HG03457 (cell line): ENCODE measurements around the gene PKD1.

ENCODE experiments used
- ATAC-seq: cut with Tn5 transposase; IDR thresholded peaks from one replicate; pipeline ENCODE4 v1.9.1; 2021; ENCODE audit warnings: moderate number of reproducible peaks; ENCODE audit not compliant: unreplicated experiment

The PKD1 gene

DNA sequence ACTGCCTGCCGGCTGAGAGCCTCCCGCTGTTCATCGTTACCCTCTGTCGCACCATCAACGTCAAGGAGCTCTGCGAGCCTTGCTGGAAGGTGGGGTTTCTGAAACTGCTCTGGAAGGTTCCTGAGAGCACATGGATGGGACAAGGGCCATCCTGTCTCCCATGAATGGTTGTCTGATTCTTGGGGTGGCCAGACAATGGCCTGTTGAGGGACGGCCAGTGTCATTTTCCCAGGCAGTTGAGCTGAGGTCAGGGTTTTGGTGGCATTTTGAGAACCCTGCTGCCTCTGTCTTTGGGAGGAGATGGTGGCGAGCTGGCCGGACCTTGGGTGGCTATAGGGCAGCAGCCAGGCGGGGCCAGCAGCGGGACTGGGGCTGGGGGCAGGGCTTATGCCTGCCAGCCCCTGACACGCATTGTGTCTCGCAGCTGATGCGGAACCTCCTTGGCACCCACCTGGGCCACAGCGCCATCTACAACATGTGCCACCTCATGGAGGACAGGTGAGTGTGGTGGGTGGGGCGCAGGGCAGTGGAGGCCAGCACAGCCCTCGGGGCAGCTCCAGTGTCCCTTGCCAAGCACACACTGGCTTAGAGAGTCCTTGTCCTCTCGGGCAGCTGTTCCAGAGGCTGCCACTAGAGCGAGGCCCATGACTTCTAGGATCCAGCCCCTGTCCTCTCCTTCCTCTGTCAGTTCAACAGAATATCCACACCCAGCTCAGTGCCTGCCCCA is 78.9 kb downstream of the PKD1 start:
- ATAC-seq: no peak

DNA sequence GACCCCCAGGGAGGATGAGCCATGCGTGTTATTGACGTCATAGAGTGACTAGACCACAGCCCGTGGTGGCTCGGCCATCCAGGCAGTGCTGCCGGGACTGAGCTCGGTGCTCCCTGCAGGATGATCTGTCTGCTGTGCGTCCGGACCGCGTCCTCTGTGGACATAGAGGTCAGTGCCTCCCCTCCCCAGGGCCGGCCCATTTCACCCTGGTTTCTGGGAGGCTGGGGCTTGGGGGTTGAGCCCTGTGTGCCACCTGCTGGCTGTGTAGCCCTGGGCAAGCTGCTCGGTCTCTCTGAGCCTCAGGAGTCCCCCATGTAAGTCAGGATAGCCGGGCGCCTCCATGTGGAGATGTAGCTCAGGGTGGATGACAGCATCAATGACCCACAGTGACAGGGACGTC is 79.6 kb downstream of the PKD1 start:
- no peak for ATAC-seq

DNA sequence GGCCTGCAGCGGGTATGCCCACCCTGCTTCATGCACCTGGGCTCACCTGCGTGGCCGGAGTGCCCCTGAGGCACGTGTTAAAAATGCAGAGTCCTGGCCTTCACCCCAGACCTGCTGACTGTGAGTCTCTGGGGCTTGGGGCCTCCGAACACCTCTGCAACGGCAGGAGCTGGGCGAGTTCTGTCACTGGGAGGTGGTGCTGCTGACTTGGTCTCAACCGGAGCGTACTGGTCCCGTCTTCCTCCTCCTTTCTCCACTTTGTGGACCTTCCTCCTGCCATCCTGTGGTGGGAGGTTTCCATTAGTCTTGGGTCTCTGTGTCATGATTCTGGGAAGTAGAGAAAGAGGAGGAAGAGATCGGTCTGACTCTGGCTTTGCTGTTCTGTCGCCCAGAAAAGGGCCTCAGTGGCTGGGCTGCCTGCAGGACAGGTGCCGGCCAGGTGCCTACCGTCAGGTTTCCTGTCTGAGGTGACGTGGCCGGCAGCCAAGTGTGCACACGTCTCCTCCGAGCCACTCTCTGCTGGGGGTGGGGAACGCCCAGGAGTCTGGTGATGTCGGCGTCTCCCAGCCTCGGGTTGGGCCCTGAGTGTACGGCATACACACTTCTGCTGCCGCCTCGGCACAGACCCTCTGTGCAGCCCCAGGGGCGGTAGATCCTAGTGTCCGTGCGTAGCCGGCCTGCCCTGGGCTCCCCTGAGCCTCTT is 81.0 kb downstream of the PKD1 start:
- no peak for ATAC-seq

DNA sequence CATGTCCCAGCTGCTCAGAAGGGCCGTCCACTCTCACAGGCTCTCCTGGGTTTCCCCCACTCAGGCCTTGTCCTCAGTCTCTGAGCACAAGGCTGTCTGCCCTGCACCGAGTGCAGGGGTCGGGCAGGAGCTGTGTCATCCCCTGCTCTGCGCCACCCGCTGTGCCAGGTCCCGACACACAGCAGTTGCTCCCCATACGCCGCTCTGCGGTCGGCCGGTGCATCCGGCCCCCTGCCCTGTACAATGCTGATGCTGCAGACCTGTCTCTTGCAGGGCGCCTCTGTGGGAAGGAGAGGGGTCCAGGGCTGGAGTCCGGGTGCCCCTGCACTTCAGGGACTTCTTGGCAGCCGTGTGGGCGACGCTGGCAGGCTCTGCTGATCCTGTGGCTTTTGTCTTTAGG is 81.8 kb downstream of the PKD1 start:
- no peak for ATAC-seq

DNA sequence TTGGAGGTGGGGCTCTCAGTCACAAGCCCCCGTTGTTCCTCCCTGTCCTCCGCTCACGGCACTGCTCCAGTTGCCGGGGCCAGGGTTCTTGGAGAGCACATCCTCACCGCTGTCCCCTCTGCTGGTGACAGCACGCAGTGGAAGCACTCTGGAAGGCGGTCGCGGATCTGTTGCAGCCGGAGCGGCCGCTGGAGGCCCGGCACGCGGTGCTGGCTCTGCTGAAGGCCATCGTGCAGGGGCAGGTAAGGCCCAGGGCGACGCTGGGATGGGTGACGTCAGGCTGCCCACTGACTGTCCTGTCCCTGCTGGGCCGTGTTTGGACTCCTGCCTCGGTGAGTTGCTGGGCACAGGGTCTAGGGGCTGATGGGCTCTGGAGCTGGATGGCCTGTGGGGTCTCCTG is 82.5 kb downstream of the PKD1 start:
- ATAC-seq: no peak

DNA sequence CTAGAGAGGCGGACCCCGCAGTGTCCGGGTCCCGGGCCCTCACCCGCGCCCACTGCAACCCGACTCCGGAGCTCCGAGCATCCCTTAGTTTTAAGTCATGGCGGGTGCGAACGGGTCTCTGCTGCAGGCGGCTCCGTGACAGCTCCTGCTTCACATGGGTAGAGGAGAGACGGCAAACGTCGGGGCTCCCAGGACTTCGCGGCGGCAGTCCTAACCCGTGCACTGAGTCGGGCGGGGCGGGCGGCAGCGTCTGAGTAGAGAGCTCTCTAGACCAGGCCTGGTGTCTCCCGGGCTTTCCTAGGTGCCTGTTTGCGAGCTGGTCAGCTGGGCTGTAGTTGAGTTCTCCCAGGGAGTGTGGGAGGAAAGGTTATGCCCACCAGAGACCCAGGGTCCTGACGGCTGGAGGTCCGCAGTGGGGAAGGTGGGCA is 87.6 kb downstream of the PKD1 start:
- ATAC-seq: no peak

DNA sequence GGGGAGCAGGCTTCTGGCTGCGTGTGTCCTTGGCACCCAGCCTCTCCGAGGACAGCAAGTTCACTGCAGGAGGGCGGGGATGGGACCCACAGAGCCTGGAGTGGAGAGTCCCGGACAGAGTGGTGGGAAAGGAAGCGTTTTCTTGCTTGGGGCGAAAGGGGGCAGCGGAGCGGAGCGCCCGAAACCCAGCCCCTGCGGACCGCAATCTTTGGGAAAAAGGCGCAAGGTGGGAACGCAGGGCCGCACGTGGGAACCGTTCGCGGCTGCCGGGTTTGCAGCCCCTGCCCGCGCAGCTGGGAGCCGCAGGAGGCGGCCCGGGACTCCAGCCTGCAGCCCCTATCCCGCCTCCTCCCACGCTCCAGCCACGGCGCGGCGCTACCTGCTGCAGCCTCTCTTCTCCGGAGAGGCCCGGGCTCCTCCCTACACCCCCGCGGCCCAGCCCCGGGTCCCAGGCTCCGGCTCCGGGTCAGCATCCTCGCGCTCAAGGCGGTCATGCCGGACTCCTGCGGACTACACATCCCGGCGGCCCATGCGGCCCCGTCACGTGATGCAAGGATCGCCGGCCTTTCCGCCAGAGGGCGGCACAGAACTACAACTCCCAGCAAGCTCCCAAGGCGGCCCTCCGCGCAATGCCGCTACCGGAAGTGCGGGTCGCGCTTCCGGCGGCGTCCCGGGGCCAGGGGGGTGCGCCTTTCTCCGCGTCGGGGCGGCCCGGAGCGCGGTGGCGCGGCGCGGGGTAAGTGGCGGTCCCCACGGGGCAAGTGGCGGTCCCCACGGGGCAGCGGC is 88.2 kb downstream of the PKD1 start, which contains the start of the genes NTHL1 and TSC2:
TSS of gene NTHL1 (minus strand) at position 505 of the 786 bp plus-strand sequence. CDS start at position 494, 11 bp downstream.
TSS of gene TSC2 (plus strand) at position 656 of the 786 bp plus-strand sequence. CDS start 631 bp downstream, outside the sequence.
- ATAC-seq: peak; percentile 67

DNA sequence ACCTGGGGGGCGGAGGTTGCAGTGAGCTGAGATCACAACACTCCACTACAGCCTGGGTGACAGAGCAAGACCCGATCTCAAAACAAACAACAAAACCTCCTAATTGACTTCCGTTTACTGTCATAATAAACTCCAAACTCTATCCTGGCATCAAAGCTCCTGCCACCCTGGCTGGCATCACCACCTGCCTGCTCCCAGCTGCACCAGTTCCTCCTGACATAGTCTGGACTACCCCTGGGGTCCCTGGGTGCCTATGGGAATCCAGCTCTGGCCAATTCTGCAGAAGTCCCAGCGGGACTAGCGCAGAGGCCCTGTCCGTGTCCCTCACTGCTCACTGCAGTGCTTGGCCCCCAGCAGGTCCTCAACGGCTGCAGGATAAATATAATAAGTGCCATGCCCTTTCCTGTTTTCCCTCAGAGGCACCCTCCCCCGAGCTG is 88.8 kb downstream of the PKD1 start:
- ATAC-seq: no peak

DNA sequence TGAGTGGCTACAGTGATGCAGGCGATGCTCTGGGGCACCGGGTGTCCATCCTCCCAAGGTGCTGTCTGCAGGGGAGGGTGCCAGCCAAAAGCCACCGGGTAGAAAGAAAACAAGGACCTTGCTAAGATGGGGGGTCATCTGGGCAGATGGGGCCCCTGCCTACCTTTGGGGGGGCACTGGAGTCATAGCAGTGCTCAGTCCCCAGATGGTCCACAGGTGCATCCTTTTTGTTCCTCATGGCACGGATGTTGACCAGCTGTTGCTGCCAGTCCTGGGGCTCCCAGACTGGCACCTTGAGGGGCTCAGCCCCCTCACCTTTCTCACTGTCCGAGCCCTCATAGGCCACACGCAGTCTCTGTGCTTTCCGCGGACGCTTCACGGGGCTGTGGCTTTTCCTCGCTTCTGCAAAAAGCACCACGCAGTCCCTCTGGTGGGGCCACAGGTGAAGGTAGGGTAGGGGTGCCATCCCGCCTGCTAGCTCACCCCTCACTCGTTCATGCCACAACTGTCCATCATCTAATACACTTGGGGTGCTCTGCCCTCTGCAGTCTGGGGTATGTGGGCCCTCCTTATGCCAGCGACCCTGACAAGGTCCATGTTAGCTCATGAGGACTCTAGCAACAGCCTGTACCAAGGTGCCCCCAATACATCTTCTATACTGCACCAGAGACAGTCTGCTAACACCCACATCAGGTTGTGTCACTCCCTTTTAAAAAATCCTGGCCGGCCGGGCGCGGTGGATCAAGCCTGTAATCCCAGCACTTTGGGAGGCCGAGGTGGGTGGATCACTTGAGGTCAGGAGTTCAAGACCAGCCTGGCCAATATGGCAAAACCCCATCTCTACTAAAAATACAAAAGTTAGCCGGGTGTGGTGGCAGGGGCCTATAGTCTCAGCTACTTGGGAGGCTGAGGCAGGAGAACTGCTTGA is 89.5 kb downstream of the PKD1 start:
- no peak for ATAC-seq

DNA sequence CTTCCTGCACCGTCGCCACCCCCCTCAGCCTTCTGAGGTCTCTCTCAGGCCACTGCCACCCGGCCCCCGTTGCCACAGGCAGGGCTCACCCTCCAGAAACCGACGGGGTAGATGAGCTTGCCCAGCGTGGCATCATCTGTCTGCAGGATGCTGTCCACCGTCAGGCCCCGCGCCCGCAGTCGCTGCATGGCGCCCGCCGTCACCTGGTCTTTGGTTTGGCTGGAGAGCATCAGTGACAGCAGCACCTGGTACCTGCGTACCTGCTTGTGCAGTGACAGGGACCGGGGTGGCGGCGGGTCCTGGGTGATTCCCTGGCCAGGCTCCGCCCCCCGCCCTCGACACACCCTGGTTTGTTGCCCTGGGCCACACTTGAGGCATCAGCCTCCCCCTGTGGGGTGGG is 91.2 kb downstream of the PKD1 start:
- ATAC-seq: no peak

DNA sequence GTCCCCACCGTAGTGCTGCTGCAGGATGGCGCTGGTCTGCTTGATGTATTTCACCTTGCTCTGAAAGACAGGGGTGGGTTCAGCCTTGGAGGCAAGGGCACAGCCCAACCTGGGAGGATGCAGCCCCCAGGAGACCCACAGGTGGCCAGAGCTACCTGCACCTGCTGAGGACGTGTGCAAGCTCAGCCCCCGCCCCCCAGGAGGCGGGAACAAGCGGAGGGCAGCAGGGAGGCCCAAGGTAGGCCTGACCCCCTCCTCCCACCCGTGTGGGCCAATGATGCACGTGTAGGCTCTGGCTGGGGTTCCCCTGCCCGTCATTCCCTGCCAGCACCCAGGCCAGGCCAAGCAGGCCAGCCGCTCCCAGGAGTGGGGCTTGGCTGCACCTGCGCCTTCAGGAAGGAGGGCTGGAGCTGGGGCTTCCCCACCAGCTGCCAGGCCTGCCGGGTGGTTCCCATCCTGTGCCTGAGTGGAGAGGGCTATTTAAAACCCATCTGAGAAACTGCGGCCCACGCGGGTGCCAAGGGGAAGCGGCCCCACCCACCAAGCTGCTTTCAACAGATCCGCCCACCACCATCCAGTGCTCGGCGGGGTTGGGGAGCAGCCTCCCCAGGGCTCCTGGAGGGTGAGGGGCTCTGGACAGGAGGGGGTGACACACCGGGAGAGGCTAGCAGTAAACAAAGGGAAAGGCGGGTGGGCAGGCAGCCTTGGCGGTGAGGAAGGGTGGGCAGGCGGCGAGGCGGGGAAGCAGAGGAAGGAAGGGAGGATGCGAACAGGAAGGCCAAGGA is 91.8 kb downstream of the PKD1 start:
- ATAC-seq: no peak

DNA sequence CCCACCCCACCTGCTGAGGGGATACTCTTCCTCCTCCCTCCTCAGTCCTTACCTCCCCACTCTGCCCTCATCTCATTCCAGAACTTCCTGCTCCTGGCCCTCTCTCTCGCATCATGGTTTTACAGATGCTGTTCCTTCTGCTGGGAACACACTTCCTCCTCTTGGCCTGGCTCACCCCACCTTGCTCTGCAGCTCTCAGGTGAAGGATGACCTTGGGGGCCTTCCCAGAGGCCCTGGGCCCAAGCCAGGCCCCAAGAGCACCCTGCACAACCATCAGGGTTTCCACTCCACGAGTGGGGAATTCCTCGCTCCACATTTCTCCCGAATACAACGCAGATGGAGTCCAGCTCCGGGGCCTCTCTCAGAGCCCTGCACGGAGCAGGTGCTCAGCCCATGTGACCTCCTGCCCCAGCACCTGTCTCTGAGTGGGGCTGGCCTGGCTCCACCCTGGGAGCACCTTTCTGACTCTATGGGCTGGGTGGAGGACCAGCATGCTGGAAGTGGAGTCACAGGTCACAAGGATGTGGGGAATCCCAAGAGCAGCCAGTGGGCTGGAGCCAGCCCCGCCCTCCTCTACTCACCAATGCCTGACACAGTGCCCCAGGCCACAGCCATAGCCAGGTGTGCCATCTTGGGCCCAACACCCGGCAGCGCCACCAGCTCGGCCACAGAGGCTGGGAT is 92.6 kb downstream of the PKD1 start:
- no peak for ATAC-seq

DNA sequence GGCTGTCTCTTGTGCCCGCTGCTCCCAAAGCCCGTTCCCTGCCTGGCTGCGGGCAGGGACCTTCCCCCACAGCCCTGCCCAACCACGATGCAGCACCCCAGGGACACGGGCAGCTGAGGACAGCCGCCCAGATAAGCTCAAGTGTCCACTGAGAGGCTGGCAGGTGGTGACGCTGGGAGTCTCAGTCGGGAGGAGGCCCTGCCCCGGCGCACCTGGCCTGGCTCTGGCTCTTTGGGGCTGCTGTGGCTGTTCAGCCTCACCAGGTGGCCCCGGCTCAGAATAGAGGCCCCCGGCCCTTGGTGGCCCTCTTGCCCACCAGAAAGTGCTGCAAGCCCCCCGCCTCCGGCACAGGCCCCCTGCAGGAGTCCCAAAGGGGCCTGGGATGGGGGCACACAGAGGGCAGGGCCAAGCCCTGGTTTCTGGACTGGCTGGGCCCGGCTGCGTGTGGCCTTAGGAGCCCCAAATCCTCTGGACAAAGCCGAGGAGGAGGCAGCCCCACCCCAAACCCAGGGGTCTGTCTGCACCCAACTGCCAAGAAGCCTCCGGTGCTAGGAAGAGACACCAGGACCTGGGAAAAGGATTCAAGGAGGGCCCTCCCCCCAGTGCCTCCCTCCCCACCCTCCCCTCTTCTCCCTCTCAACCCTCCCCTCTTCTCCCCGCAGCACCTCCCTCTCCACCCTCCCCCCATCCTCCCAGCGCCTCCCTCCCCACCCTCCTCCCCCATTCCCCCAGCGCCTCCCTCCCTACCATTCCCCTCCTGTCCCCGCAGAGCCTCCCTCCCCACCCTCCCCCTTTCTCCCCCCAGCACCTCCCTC is 93.3 kb downstream of the PKD1 start:
- no peak for ATAC-seq

DNA sequence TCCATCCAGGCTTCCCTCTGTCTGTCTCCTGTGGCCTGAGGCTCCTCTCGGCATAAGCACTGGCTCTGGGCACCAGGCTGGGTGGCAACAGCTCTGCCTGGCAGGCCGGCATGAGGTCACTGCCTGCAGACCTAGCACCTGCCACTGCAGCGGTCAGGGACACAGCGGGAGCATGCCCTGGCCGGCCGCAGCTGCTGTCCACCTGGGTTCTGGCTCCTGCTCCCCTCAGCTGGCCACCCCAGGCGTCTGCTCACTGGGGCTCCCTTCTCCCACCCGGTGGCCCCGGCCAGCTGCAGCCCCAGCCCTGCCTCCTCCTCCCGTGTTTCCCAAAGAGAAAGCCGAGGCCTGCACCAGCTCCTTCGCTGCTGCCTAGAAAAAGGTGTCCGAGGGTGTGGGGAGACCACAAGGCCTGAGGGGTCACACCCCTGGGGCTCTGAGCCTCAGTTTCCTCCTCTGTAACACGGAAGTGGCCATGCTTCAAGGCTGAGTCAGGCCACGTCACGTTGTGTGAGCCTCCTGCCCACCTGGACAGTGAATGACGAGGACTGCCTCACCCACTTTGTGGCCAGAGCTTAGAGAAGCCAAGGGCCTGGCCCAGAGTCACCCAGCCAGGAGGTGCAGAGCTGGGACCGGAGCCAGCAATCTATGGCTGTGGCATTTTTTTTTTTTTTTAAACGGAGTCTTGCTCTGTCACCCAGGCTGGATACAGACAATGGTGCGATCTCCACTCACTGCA is 94.7 kb downstream of the PKD1 start:
- ATAC-seq: no peak

DNA sequence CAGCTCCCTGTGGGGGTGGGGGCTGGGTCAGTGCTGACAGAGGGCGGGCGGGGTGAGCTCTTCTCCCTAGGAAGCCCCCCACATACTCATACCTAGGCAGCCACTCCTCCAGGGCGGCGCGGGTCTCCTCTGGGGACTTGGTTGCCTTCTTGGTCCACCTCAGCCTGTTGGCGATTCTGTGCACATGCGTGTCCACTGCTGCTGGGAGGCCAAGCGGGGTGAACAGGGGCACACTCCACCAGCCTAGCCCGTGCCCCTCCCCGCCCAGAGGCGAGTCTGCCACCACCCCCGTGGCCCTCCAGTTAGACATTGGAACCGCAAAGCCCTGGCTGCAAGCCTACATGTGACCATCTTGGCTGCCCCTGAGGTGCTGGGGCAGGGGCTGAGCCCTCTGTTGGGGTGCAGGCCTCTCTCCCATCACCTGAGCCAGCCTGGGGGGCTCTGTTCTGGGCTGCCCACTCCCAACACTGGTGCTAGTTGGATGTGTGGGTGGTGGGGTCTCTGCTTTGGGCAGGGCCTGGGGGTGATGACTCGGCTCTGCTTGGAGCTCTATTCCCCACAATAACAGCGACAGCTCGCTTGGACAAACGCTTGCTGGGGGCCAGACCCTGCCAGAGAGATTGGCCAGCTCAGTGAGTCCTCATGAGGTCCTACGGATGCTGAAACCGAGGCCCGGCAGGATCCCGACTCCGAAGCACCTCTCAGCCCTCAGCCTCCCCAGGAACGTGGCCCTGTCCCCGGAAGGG is 95.5 kb downstream of the PKD1 start:
- ATAC-seq: no peak

DNA sequence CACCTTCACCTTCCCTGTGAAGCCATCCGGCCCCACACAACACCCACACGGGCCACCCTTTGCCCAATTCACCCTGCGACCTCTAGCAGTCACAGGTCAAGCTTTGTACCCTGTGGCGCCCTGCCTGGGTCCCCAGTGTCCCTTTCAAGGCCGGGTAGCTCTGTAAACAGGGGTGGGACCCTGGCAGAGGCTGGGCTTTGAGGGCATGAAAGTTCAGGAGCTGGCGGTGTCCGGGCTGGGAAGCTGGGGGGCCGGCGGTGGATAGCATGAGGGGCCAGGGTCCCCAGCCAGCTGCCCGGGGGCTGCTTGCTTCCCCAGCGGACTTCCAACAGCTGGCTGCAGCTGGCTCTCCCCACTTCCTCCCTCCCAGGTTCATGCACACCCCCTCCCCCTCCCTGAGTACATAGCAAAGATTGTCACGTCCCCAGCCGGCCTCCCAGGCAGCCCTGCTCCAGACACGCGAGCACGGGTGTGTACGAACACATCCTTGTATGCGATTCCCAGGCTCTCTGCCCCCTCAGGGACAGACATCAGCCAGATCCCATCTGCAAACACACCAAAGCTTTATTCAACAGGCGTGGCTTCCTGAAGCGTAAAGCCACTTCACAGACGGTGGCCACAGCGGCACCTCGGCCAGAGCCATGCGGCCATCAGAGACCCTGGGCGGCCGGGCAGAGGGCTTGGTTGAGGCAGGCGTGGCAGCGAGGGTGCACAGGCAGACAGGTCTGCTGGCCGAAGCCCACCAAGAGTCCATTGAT is 96.2 kb downstream of the PKD1 start:
- ATAC-seq: no peak
